ENCODE measurements around the gene GALNT8.
A peak's percentile ranks its signal among the peaks of the same experiment; 100 is the strongest.

GALNT8 gene

DNA sequence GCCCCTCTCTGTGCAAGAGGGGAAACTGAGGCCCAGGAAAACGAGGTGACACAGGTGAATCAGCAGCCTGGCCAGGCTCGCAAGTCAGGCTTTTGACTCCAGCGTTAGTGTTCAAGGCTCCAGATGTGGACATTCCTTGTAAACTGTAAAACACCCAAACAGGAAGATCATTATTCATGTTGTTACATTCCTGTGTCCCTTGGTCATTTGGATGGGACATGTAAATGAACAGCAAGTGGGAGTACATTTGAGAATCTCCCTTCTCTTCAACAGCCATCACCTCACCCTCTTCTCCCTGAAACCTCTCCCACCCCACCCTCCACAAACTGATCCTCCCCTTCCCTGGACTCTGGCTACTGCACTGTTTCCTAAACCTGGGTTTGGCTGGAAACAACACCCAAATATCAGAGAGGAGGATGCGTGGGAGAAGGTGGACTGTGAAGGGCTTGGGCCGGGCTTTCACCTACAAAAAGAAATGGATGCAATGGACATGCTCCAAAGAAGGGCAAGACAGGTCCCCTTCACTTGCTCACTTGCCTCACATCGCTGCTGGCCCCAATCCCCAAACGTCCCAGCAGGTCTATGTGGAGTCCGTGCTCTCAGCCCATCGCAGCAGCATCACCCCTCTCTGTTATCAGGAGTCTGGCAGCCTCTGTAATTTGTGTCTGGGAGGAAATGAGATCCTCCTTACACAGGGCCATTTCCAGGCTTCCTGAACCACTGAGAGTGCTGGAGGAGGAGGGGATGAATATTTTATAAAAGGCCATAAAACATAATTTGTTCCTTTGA is 76.7 kb downstream of the GALNT8 start:
- DNase-seq (ENCODE audit: low read depth in 2 of 2) = no peak

DNA sequence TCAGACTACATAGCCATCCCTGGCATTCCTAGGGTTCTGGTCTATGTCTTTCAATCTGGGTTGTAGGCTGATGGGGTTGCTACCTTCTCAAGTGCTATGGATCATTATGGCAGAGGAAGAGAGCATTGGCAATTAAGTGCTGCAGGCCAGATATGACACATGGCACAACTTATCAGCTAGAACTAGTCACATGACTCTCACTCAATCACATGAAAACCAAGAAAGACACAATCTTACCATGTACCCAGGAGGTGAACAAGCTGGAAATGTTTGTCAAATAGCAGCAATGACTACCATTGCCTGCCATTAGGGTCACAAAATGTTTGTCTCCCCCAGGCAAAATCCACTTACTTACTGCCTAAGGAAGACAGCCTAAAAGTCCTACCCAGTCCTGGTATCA is 80.4 kb downstream of the GALNT8 start:
- no peak for DNase-seq (ENCODE audit: low read depth in 2 of 2)

DNA sequence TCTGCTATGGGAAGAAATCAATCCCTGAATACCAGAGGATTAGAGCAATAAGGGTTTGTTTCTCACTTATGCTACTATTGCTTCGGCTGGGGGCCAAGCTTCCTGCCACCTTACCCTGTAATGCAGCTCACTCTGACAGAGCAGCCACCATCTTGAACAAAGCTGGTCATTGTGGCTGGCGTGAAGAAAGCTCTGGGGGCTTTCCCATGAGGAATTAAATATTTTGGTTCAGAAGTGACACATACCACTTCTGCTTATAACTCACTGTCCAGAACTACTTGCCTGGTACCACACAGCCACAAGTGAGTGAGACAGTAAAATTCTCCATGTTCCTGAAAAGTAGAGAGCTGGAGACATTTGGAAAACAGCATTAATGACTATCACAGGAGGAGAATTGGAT is 82.6 kb downstream of the GALNT8 start:
- no peak for DNase-seq (ENCODE audit: low read depth in 2 of 2)

DNA sequence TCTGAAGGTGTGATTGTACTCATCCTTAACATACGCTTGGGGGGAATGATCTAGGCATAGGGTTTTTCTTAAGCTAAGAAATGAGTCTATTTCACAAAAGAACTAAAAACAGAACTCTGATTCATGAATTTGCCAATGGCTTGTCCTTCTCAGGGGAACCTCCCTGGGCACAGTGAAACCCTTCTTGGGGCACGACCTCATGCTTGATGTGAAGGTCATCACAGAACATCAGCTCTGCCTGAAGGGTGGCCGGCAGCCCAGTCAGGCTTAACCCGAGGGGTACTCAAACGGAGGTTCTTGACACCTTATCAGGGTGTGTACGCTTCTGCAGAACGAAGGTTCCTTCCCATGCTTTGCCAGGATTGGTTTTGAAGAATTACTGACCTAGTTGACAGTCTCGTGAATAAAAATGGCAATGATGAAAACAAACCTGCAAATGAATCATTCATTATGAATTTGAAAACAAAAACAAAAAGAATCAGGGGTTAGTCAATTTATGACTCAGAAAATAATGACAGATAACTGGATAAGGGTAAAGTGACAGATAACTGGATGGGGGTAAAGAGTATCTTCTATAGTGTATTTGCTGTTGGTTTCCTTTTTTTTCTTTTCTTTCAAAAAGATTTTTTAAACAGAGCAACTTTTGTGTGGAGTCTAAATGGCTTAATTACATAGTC is 86.4 kb downstream of the GALNT8 start:
- DNase-seq (ENCODE audit: low read depth in 2 of 2) = no peak

DNA sequence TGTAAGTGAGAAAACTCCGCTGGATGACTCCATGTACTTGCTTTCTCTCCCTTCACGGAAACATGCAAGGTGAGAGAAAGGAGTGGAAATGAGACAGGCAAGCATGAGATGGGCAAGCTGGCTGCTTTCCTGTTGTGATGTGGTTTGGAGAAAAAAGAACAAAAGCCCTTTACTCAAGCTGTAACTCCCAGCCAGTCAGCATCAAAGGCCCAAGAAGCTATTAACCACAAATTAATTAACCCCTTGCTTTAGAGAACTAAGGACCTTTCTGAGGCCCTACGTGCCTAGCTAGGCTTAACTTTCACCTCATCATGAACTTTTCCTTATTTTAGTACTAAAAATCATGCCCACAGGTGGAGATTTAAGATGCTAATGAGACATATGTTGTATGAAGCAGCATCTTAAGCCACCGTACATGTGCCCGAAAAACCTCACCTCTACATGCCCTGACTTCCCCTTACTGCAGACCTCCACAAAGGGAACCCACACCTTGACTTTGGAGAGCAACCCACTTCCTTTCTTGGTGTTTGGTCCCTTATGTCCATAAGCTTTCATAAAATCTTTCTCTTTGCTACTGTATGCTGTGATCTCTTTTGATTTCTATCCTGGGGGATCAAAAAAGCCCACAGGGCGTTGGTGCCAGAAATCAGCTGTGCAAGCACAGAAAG is 87.0 kb downstream of the GALNT8 start:
- no peak for DNase-seq (ENCODE audit: low read depth in 2 of 2)

DNA sequence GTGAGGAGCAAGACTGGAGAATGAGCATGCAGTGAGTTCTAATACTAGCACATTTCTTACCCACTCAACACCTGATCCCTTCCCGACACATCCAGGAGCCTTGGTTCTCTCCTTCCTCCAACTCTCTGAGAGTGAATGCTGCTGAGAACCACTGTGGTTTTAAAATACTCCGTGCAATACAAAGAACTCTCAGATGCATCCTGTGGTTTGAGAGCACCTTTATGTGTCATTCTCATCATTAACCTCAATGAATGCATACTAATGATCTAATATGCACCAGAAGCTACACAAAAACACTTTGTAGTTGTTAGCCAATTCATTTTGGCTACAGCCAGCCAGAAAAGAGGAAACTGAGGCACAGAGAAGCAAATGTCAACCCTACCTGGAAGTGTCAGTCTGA is 87.6 kb downstream of the GALNT8 start:
- DNase-seq (ENCODE audit: low read depth in 2 of 2) = no peak

DNA sequence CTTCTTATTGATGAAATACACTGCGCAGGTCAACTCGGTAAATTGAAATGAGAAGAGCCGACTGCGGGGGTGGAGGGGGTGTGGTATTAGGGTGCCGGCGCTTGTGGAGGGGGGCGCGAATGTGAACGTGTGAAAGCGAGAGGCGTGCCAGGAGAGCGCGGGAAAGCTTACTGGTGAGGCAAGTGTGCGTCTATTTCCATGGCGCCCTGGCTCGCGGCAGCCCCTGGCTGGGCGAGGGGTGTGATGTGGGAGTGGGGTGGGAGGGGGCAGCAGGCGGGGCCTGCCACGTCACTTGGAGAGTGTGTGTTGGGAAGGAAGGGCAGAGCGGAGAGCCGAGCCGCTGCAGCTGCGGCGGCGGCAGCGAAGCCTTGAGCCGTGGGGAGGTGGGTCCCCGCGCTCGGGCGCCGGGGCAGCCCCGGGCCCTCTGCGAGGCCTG is 88.8 kb downstream of the GALNT8 start:
- no peak for DNase-seq (ENCODE audit: low read depth in 2 of 2)

DNA sequence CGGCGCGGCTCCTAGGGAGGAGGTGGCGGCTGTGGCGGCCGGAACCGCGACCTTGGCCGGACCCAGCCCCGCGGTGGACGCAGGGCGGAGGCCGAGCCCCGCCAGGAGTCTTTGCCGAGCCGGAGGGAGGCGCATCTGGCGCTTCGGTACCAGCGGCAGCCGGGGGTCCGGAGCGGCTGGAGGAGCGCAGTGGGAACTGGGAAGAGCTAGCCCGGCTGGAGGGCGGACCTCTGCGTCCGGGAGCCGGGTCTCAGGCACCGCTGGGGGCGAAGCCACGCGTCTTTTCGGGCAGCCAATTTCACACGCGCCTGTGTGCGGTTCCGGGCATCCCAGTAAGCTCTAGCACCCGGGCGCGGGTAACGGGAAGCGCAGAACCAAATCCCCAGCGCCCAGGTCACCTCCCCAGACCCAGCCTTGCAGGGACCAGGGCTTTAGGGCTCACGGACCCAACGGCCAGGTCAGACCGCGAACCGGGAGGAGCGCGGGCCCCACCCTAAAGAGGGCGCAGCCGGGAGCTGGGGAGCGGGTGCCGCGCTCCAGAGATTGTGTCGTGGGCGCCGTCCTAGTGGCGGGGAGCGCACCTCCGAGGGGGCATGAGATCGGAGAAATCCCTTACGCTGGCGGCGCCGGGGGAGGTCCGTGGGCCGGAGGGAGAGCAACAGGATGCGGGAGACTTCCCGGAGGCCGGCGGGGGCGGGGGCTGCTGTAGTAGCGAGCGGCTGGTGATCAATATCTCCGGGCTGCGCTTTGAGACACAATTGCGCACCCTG is 89.4 kb downstream of the GALNT8 start:
- DNase-seq (ENCODE audit: low read depth in 2 of 2) = peak in 1 of 2 donors; percentile 14

DNA sequence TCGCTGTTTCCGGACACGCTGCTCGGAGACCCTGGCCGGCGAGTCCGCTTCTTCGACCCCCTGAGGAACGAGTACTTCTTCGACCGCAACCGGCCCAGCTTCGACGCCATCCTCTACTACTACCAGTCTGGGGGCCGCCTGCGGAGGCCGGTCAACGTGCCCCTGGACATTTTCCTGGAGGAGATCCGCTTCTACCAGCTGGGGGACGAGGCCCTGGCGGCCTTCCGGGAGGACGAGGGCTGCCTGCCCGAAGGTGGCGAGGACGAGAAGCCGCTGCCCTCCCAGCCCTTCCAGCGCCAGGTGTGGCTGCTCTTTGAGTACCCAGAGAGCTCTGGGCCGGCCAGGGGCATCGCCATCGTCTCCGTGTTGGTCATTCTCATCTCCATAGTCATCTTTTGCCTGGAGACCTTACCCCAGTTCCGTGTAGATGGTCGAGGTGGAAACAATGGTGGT is 90.0 kb downstream of the GALNT8 start:
- no peak for DNase-seq (ENCODE audit: low read depth in 2 of 2)

DNA sequence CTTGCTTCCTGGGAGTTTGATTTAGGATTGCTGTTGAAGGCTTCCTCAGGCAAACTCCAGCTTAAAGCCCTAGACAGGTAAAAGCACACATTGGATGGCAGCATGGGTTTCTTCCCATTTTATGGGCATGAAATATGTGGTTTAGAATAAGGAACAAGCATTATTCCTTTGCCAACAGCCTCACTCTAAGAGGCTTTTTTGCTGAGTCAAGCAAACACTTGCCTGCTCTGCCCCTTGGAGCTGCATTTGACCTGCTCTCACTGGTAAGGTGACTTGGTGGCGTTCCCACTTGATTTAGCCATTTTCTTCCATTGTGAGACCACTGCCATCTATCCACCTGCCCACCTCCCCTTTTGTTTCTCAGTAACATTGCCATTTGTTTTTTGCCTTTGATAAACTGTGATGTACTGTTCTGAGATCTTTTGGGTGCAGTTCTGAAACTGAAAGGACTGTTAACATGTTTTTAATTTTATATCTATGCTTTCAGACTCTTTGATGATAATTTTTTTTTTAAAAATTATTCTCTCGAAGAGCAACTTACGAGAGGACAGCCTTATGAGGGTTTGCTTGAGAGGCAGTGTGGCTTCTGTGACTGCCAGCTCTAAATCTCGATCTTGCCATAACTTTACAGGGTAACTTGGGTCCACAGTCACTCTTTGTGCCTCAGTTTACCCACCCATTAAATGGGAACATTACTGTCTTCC is 92.6 kb downstream of the GALNT8 start:
- DNase-seq (ENCODE audit: low read depth in 2 of 2) = no peak

DNA sequence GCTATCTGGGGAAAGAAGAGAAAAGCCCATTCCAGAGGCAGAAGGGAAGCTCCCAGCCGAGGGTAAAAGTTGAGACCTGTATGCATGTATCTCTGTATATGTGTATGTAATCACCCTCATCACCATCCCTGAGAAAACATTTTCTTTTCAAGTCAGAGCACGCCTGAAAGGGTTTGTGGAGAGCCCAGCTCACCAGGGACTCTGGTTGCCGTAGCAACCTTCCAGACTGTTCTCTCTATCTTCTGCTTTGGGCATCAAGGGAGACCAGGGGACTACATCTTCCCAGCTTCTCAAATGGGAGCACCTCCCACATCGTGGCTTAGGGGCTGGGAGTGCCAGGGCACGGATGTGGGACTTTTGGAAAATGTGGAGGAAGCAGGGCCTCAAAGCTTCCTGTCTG is 93.5 kb downstream of the GALNT8 start:
- DNase-seq (ENCODE audit: low read depth in 2 of 2) = no peak

DNA sequence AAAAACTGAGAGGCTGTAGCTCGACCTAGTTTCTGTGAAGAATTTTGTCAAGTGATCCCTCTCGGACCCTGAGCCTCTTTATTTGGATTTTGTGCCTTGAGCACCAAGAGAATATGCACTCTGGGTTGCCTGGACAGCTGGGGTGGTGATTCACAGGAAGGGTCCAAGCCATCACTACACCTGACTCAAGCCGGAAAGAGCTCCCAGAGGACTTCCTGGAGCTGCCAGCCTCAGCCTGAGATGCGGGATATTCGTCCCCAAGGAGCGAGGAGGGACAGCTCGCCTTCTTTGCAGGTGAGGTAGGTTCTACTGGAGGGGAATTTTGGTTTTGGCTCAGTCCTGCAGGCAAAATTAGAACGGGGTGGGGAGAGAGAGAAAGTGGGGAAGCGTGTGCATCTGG is 94.3 kb downstream of the GALNT8 start:
- no peak for DNase-seq (ENCODE audit: low read depth in 2 of 2)

DNA sequence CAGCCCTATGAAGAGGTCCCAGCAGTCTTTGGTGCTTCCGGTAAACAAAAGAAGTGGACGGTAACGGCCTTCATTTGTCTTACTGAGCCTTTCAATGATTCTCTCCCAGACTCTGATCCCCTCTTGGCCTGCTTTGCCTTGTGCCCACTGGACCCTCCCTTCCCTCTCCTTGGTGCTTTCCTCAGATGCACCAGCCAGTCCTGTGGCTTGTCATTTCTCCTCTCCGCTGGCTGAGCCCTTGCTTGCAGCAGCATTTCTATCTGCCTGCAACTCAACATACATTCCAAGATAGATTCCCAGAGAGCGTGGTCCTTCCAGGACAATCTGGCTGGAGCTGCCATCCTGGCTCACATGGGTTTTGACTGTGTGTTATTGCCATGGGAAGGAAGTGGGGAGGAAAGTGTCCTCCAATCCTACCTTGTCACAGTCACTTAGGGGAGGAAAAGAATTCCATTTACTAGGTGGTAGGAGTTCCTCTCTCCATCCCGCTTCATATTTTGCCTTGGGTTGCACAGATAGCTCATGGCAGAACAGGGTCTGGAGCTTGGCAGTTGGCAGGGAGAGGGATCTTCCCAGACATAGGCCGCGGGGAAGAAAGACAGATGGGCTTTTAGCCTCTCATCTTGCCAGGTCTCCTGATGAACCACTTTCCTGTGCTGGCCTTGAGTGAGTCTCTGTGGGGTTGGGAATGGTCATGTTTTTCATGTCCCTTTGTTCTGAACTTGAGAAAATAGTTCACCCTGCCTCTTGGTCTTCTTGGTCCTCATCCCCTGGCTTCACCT is 96.7 kb downstream of the GALNT8 start:
- no peak for DNase-seq (ENCODE audit: low read depth in 2 of 2)

DNA sequence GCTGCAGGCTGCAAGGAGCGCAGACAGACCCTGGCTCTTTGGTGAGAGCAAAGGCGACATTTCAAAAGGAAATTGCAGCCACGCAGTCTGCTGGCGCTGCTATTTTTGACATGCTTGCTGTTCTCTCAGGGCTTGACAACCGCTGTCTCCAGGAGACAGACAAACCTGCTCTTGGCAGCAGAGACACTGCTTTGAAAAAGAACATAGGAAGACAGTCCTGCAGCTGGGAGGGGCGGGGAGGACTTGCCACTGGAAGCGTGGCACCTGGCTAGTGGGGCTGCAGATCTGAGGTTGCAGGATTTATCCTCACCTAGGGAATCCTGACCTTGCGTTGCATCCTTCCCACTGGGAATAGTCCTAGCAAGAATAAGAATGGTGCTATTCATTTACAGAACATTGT is 97.7 kb downstream of the GALNT8 start:
- DNase-seq (ENCODE audit: low read depth in 2 of 2) = no peak

DNA sequence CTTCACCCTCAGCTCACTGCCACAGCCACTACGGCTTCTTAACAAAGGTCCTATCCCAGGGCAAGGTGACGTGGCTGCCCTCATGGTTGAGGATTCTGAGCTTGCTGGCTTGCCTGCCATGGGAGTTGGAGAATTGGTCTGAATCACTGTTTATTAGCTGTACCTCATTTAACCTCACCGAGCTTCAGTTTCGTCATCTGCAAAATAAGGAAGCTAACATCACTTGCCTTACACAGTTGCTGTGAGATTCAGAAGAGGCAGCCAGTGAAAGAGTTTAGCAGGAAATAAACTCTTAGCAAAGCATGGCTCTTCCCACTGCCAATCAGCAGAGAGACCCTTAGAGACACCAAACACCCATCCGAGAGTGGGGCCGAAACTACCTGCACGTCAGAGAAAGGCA is 99.5 kb downstream of the GALNT8 start:
- no peak for DNase-seq (ENCODE audit: low read depth in 2 of 2)

DNA sequence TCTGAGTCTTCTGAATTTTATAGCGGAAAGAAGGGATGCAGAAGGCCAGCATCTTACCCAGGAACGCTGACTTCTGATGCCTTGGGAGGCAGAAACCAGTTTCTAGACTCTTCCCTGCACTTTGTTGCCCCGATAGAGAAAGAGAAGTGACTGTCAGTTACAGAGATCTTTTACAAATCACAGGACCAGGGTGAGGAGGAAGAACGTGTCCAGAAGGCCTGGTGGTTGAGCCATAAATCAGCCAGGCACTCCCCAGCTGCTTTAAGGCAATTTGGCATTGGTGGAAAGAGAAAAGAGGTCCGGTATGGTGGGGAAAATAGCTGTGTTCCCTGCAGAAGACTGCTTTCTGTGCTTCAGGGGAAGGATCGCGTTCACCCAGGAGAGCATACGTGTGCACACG is 100.8 kb downstream of the GALNT8 start:
- no peak for DNase-seq (ENCODE audit: low read depth in 2 of 2)
